ENCODE data around the gene RAC3.

Gene RAC3

DNA sequence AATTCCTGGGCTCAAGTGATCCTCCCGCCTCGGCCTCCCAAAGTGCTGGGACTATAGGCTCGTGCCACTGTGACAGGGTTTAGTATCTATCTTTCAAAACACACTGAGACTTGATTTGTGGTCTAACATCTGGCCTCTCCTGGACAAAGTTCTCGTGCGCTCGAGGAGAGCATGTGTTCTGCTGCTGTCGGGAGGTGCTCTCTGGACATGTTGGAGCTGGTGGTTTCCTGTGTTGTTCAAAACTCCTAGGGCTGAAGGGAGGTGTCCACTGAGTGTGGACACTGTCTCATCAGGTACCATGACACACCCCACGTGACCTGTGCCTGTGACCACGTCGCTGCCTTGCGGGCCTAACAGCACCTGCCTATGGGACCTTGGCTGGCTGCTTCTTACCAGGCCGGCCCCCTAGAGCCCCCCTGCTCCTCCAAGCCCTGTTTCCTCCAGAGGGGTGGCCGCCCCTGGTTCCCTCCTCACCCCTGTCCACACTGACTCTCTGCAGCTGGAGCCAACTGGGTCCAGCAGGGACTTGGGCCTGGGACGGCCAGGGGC is 14.5 kb downstream of the RAC3 start:
- no peak for DNase-seq

DNA sequence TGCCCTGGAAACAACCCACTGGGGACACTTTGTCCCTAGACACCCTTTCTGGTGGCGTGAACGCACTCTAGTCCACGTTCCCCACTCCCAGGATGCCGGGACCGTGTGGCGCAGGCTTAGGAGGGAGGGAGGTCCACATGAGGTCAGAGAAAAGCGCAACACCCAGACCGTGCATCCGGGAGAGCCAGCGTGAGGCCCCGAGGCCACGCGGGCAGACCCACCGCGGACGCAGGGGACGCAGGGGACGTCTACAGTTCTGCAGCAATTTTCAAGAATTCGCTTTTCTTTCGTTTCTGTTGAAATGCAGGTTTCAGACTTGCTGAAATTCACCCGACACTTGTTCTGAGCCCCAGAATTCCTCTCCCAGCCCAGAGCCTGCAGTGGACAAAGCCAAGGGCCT is 15.4 kb downstream of the RAC3 start:
- no peak for DNase-seq

GRCh38 chr17:82047379-82047778 is 15.9 kb downstream of the RAC3 start:
- no peak for DNase-seq

DNA sequence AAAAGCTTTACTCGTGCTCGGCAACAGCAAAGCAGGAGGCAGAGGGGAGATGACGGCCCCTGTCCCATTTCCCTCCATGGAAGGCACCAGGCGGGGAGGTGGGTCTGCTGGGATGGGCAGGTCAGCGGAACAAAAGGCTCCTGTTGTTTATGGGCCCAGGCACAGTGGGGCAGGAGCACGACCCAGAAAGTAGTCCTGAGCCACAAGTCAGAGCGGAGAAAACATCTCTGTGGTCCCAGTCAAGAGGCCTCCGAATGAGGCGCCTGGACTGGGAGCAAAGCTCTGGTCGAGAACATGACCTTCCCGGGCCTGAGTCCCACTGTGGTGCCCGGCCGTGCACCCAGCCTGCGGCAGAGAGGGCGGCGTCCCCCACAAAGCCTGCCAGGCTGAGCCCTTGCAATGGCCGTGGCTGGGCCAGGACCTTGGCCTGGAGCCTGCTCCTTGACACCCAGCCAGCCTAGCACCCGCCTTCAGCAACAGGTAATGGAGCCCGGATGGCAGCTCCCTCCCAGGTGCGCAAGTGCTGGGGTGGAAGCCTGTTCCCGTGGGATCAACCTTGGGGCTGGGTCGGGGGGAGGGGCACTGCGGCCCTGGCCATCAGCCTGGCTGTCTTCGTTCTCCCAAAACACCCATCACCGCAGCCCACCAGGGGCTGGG is 16.6 kb downstream of the RAC3 start:
- no peak for DNase-seq

DNA sequence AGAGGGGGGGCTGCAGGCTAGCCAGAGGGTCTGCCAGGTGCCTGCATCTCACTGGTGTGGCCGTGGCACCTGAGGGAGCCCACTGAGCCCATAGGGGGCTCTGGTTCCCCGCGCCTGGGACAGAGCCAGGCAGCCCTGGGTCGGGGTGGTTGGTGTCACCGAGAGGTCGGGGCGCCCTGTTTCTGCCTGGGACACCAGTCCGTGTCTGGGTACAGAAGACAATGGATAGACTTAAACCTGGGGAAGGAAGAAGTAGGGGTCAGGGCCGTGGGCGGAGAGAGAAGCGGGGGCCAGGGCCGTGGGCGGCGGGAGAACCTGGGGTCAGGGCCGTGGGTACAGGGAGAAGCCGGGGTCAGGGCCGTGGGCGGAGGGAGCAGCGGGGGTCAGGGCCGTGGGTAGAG is 17.1 kb downstream of the RAC3 start:
- DNase-seq = no peak

GRCh38 chr17:82049106-82049505 is 17.6 kb downstream of the RAC3 start:
- no peak for DNase-seq

DNA sequence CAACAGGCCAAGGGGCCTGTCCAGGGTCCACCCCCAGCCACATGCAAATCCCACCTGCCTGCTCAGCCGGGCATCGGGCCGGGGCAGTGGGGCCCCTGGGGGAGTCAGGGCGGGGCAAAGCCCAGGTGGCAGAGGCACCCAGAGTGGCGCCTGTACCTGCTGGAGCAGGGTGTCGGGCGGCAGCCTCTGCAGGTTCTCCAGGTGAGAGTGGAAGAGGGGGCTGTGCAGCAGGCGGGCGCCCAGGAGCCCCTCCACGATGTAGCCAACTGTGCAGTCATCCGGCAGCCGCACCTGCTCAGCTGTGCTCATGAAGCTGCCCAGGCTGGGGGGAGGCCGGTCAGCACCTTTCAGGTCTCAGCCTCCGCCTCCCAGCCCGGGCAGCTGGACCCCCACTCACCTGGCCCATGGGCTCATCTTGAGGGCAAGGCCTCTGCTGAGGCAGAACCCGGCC is 18.1 kb downstream of the RAC3 start:
- DNase-seq = no peak

GRCh38 chr17:82050152-82050760 is 18.8 kb downstream of the RAC3 start:
- DNase-seq = no peak

DNA sequence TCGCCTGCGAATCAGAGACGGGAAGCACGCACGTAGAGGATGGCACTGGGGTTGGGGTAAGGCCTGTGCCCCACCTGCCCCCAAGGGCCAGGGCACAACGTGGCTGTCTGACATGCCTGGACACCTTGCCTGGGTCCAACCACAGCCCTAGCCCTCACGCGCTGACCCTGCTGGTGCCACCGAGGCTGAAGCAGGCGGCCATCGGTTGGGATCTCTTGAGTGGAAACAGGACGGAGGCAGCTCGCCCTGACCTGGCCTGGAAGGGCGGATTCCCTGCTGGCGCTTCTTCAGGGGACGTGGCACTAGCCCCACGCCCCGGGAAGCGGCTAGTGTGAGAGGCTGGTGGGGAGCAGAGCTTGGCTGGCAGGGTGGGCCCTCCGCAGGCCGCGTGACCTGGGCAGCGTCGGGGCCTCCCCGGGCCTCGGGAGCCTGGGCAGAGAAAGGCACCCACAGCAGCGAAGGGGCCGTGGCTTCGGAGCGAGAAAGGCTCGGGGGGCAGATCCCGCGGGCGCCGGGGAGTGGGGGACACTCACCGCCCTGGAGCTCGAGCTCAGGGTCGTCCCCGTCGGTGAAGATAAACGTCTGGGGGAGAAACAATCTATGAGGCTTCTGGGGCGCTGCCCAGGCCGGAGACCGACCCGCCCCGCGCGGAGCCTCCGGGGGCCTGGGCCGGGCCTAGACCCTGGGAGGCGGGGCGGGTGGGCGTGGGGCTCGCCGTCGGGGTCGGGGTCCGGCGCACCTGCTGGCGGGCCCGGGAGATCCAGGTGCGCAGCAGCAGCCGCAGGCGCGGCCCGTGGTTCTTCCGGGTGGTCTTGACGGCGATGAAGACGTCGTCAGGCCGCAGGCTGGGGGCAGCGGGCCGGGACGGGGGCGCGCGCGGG is 19.5 kb downstream of the RAC3 start:
- DNase-seq = no peak

DNA sequence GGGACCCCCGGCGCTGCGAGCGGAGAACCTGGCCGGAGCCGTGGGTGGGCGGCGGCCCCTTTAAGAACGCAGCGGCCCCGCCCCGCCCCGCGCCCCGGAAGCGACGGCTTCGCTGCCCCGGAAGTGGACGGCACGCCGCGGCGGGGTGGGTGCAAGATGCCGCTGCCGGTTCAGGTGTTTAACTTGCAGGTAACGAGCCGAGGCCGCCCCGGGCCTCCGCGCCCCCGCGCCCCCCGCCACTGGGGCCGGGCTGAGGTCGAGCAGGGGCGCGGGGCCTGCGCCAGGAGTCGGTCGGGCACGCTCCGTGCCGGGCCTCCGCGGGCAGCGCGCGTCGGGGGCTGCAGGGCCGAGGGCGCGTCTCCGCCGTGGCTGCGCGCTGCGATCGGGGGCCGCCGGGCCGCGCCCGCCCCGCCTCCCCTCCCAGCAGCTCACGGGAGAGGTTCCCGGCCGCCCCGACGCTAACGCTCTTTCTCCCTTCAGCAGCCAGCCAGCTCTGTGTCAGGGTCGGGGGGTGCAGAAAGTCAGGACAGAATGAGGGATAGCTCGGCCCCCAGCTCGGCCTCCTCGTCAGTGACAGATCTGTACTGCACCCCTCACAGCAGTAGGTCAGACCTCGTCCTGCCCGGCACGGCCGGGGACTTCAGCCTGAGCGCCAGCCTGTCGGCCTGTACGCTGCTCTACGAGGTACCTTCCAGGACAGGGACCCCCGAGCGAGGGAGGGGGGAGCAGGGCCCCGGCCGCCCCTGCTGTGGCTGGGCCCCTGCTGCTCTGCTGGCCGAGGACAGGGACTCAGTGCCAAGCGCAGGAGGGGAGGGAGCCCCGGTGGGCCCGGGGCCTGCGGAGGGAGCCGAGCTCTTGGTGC is 20.5 kb downstream of the RAC3 start, which contains the start of the genes GPS1 and RFNG:
Gene GPS1 (plus strand): TSS at position 123 of the 862 bp plus-strand sequence. CDS start 34 bp downstream, at position 157.
Gene RFNG (minus strand): TSS at position 36 of the 862 bp plus-strand sequence. CDS start 45 bp downstream, outside the sequence.
- peak; percentile 69 for DNase-seq

GRCh38 chr17:82052638-82053059 is 21.2 kb downstream of the RAC3 start:
- no peak for DNase-seq

DNA sequence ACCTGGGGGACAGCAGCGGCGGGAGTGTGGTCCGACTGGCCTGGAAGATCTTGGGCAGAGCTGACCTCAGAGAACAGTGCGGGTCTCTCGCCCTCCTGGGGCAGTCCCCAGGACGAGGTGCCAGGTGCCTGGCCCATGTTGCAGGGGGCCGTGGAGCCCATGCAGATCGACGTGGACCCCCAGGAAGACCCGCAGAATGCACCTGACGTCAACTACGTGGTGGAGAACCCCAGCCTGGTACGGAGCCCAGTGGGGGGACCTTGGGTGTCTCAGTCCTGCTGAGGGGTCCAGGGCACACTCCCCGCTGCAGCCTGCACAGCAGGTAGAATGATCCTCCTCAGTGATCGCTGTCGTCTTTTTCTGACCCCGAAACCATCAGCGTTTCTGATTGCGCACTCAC is 21.7 kb downstream of the RAC3 start:
- no peak for DNase-seq

DNA sequence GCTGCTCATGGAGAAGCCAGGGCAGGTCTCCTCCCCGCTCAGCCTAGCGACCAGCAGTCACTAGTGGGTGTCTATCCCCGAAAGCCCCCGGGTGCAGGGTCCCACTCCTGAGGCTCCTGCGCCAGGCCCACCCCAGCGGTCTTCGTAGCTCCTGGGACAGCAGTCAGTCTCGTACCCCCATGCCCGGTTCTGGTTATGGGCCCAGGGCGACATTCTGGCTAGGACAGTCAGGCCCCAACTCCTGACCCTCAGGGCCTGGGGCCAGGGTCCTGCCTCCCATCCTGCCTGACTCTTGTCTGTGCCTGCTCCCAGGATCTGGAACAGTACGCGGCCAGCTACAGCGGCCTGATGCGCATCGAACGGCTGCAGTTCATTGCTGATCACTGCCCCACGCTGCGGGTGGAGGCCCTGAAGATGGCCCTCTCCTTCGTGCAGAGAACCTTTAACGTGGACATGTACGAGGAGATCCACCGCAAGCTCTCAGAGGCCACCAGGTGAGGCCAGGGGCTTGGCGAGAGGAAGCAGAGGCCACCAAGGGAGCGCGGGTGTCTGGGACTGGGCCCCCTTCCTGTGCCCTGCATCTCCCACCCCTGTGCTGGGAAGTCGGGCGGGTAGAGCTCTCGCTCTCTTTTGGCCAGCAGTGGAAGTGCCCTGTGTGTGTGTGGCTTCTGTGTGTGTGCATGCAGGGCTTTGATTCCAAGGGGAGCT is 22.2 kb downstream of the RAC3 start:
- DNase-seq = no peak

DNA sequence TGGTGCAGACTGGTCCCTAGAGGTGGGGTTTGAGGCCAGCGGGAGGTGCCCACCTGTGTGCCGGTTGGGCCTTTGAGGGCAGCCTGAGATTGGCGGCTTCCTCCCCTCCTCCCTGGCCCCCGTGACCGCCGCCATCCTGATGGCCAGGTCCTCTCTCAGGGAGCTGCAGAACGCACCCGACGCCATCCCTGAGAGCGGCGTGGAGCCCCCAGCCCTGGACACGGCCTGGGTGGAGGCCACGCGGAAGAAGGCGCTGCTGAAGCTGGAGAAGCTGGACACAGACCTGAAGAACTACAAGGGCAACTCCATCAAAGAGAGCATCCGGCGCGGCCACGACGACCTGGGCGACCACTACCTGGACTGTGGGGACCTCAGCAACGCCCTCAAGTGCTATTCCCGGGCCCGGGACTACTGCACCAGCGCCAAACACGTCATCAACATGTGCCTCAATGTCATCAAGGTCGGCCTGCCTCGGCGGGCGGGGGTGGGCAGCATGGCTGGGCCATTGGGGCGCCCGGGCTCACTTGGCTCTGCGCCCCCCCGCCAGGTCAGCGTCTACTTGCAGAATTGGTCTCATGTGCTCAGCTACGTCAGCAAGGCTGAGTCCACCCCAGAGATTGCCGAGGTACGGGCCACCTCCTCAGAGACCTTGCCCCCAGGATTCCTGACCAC is 23.0 kb downstream of the RAC3 start:
- DNase-seq = no peak

DNA sequence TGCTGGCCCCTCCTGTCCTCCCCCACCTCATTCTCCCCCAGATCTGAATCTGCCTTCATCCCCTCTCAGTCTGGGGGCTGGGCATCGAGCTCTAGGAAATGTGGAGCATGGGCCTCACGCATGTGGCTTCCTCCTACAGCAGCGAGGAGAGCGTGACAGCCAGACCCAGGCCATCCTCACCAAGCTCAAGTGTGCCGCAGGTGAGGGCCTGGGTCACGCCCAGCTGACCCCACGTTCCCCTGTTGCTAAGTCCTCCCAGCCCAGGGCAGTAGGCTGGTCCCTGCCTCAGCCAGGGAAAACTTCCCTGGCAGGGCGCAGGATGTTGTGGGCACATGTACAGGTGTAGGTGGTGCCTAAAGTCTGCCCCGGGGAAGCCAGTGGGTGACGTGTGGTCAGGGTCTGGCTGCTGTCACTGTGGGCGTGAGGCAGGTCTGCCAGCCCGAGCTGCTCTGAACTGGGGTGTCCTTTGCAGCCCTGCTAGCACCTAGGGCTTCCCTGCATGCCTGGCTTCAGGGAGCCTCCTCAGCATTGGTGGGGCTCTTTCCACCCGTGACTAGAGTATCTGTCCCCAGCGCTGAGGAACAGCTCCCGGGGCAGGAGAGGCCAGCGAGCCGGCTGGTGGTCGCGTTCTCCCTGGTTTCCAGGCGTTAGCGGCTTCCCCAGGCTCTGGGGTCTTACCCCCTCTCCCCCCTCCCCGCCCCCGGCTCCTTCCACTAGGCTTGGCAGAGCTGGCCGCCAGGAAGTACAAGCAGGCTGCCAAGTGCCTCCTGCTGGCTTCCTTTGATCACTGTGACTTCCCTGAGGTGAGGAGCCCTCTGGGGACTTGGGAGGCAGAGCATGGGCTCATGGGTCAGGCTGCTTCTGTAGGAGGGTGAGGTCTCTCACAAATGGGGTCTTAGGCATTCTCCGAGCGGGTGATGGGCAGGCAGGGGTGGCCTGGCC is 23.8 kb downstream of the RAC3 start:
- no peak for DNase-seq

DNA sequence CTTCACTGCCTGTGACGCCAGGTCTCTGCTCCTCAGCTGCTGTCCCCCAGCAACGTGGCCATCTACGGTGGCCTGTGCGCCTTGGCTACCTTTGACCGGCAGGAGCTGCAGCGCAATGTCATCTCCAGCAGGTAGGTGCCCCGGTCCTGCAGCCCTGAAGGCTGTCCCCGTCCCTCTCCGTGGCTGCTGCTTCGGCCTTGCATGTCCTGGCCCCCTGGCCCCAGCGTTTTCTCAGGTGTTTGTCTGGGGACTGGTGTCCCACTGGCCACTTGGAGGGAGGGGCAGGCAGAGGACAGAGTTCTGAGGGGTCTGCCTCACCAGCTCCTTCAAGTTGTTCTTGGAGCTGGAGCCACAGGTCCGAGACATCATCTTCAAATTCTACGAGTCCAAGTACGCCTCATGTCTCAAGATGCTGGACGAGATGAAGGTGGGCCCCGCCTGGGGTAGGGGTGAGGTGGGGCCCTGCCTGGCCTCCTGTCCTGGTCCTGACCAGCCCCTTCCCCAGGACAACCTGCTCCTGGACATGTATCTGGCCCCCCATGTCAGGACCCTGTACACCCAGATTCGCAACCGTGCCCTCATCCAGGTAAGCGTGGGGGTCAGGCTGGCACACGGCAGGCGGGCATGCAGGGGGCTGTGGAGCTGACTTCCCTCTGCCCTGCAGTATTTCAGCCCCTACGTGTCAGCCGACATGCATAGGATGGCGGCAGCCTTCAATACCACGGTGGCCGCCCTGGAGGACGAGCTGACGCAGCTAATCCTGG is 24.7 kb downstream of the RAC3 start:
- no peak for DNase-seq

- no peak for DNase-seq
These were observed 25.5 kb downstream of the RAC3 start for GRCh38 chr17:82056729-82057621.

Measured in NCI-H774 (cell line).